Mesenchymal stem cell (in vitro differentiated cells and primary cell): ENCODE data around the gene R3HCC1L.

Experiments used
- DNase-seq: peaks from one replicate; pipeline ENCODE4 v3.0.0-alpha.2; 2013
- H2AFZ ChIP-seq: one replicate; pipeline ENCODE4 v1.6.1; 2013; ENCODE audit warnings: low read depth, mild to moderate bottlenecking, control low read depth, inconsistent platforms, low read length, moderate library complexity
- H2AK5ac ChIP-seq: 2 replicates; pipeline ENCODE4 v1.6.1; 2013; ENCODE audit warnings: low read length, moderate library complexity, mild to moderate bottlenecking, inconsistent platforms; ENCODE audit not compliant: severe bottlenecking
- H2BK120ac ChIP-seq: one replicate; pipeline ENCODE4 v1.6.1; 2013; ENCODE audit warnings: low read depth, mild to moderate bottlenecking, inconsistent platforms, low read length, moderate library complexity
- H2BK12ac ChIP-seq, 2 experiments: one replicate each; pipeline ENCODE4 v1.6.1; 2013; ENCODE audit warnings: inconsistent platforms in 2 of 2, low read length in 2 of 2, mild to moderate bottlenecking in 2 of 2, moderate library complexity in 2 of 2, control low read depth in 1 of 2
- H2BK15ac ChIP-seq: one replicate; pipeline ENCODE4 v1.6.1; 2013; ENCODE audit warnings: mild to moderate bottlenecking, low read depth, inconsistent platforms; ENCODE audit not compliant: poor library complexity, severe bottlenecking
- H2BK5ac ChIP-seq: 2 replicates; pipeline ENCODE4 v1.6.1; 2013; ENCODE audit warnings: low read depth, mild to moderate bottlenecking, low read length, control low read depth, inconsistent platforms; ENCODE audit not compliant: poor library complexity, severe bottlenecking
- H3K14ac ChIP-seq, 2 experiments: one replicate each; pipeline ENCODE4 v1.6.1; 2013; ENCODE audit warnings: inconsistent platforms in 2 of 2, low read length in 2 of 2, control low read depth in 1 of 2, mild to moderate bottlenecking in 1 of 2, moderate library complexity in 1 of 2
- H3K18ac ChIP-seq, 2 experiments: one replicate each; pipeline ENCODE4 v1.6.1; 2013; ENCODE audit warnings: inconsistent platforms in 2 of 2, low read length in 2 of 2, control low read depth in 1 of 2, low read depth in 1 of 2, mild to moderate bottlenecking in 1 of 2
- H3K23ac ChIP-seq, 2 experiments: one replicate each; pipeline ENCODE4 v1.6.1; 2013; ENCODE audit warnings: inconsistent platforms in 2 of 2, low read length in 2 of 2, mild to moderate bottlenecking in 2 of 2, moderate library complexity in 2 of 2, control low read depth in 1 of 2
- H3K27ac ChIP-seq: 2 replicates; pipeline ENCODE4 v1.5.1; 2013; ENCODE audit warnings: mild to moderate bottlenecking, moderate library complexity, low read length, control low read depth, inconsistent platforms; ENCODE audit not compliant: poor library complexity, severe bottlenecking
- H3K27me3 ChIP-seq, 2 experiments: 2 replicates each; pipeline versions ENCODE4 v1.6.1 to v1.7.0; 2013; ENCODE audit warnings: low read length in 2 of 2, mild to moderate bottlenecking in 2 of 2, moderate library complexity in 2 of 2, control low read depth in 1 of 2, inconsistent platforms in 1 of 2; ENCODE audit not compliant: control insufficient read depth in 1 of 2, insufficient read depth in 1 of 2
- H3K36me3 ChIP-seq, 2 experiments: 2 replicates each; pipeline versions ENCODE4 v1.6.1 to v1.7.0; 2013; ENCODE audit warnings: low read length in 2 of 2, control low read depth in 1 of 2, inconsistent platforms in 1 of 2, low read depth in 1 of 2, mild to moderate bottlenecking in 1 of 2; ENCODE audit not compliant: insufficient read depth in 2 of 2, control insufficient read depth in 1 of 2
- H3K4ac ChIP-seq, 2 experiments: one replicate each; pipeline ENCODE4 v1.6.1; 2013; ENCODE audit warnings: inconsistent platforms in 2 of 2, low read length in 2 of 2, mild to moderate bottlenecking in 2 of 2, moderate library complexity in 2 of 2, control low read depth in 1 of 2, low read depth in 1 of 2
- H3K4me1 ChIP-seq: 2 replicates; pipeline ENCODE4 v1.6.1; 2013; ENCODE audit warnings: low read depth, low read length, control low read depth; ENCODE audit not compliant: control insufficient read depth, insufficient read depth
- H3K4me2 ChIP-seq: 2 replicates; pipeline ENCODE4 v1.6.1; 2013; ENCODE audit warnings: low read length, mild to moderate bottlenecking, inconsistent platforms; ENCODE audit not compliant: poor library complexity, severe bottlenecking
- H3K4me3 ChIP-seq, 2 experiments: 2 replicates each; pipeline versions ENCODE4 v1.5.1 to v1.7.0; 2013; ENCODE audit warnings: low read length in 2 of 2, mild to moderate bottlenecking in 2 of 2, control low read depth in 1 of 2, low read depth in 1 of 2; ENCODE audit not compliant: insufficient read depth in 1 of 2
- H3K79me1 ChIP-seq: replicated peaks from 2 replicates; pipeline ENCODE4 v1.6.1; 2013; ENCODE audit warnings: mild to moderate bottlenecking, control low read depth, low read length, inconsistent platforms; ENCODE audit not compliant: poor library complexity, severe bottlenecking
- H3K9ac ChIP-seq: 2 replicates; pipeline ENCODE4 v1.7.0; 2013; ENCODE audit warnings: mild to moderate bottlenecking, low read length, moderate library complexity
- H3K9me3 ChIP-seq: 2 replicates; pipeline ENCODE4 v1.7.0; 2013; ENCODE audit warnings: mild to moderate bottlenecking, low read length; ENCODE audit not compliant: control insufficient read depth
- H4K8ac ChIP-seq: one replicate; pipeline ENCODE4 v1.6.1; 2013; ENCODE audit warnings: inconsistent platforms, mild to moderate bottlenecking, low read length, moderate library complexity
- H4K91ac ChIP-seq: one replicate; pipeline ENCODE4 v1.6.1; 2013; ENCODE audit warnings: mild to moderate bottlenecking, low read length, inconsistent platforms
- WGBS: methylation state at CpG from one replicate; pipeline ENCODE4 v1.1.7; 2013; ENCODE audit warnings: mixed read lengths; 5-methylcytosine and 5-hydroxymethylcytosine counted together

Gene R3HCC1L

DNA sequence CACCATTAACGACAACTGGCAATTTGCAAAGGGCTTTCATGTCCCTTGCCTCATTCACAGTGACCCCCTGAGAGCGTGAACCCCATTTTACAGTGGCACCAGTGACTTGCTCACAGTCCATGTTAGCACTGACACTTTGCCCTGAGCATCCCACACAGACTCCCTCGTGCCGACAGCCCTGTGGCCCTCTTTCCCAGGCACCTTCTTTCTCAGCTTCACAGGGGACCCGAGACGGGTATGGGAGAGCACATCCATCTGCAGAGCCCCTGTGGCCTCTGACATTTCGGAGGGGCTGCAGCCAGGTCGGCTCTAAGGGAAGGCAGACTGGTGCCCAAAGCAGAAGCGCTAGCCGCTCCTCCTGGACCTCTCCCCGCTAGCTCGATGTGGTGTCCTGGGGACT lies 122.7 kb downstream of the R3HCC1L start:
- DNase-seq = no peak
- Histone ChIP-seq H2AFZ (no peak overlapping the region), H2BK120ac (no peak overlapping the region), H2AK5ac (no peak overlapping the region), H3K14ac (no peak overlapping the region), H3K4me2 (no peak overlapping the region), H3K79me1 (no peaks in the 10 kb centered on the region), H3K4ac (no peak overlapping the region), H3K9me3 (no peaks in the 10 kb centered on the region), H3K4me1 (peaks cover 30% of the 10 kb centered on the region), H2BK5ac (no peak overlapping the region), H4K8ac (no peak overlapping the region), H4K91ac (no peak overlapping the region), H3K27ac (no peak overlapping the region), H3K23ac (no peak overlapping the region), H3K36me3 (peaks cover 61 to 73% of the 10 kb centered on the region in 2 experiments), H3K27me3 (no peaks in the 10 kb centered on the region), H2BK12ac (no peak overlapping the region), H3K4me3 (no peak overlapping the region), H3K18ac (no peak overlapping the region), H2BK15ac (no peak overlapping the region), H3K9ac (no peak overlapping the region)
- 94% methylated on average over 12 of the region's 12 CpGs for WGBS

DNA sequence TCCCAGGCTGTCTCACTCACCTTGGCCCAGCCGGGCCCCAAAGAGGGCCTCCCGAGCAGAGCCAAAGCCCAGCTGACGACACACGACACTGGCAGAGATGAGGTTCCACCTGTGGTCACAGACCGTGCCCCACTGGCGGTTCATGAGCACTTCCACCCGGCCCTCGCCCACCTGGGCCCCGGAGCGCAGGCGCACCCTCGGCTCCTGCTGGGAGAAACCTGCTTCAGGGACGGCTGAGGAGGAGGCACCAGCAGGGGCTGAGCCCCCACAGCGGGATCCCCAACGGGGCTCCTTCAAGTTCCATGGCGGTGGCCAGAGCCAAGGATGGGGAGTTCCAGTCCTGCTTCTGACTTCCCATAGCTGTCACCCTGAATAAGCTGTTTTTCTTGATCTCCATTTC lies 123.5 kb downstream of the R3HCC1L start:
- no peak overlapping the region for H3K14ac ChIP-seq
- H3K27me3 ChIP-seq = no peaks in the 10 kb centered on the region
- no peak overlapping the region for H3K23ac ChIP-seq
- H2BK120ac ChIP-seq = no peak overlapping the region
- H3K4me2 ChIP-seq = no peak overlapping the region
- H2AK5ac ChIP-seq = no peak overlapping the region
- no peak overlapping the region for H2BK12ac ChIP-seq
- no peak overlapping the region for H2AFZ ChIP-seq
- H3K4me1 ChIP-seq = peaks cover 34% of the 10 kb centered on the region
- no peak overlapping the region for H3K9ac ChIP-seq
- no peak overlapping the region for H3K27ac ChIP-seq
- WGBS = 92% methylated on average over 16 of the region's 16 CpGs
- no peak overlapping the region for H3K4me3 ChIP-seq
- H4K8ac ChIP-seq = no peak overlapping the region
- H4K91ac ChIP-seq = no peak overlapping the region
- H2BK5ac ChIP-seq = no peak overlapping the region
- H3K36me3 ChIP-seq = peaks cover 63 to 70% of the 10 kb centered on the region in 2 experiments
- no peak overlapping the region for H2BK15ac ChIP-seq
- no peak overlapping the region for H3K18ac ChIP-seq
- no peaks in the 10 kb centered on the region for H3K9me3 ChIP-seq
- no peak for DNase-seq
- H3K4ac ChIP-seq = no peak overlapping the region
- H3K79me1 ChIP-seq = no peaks in the 10 kb centered on the region

DNA sequence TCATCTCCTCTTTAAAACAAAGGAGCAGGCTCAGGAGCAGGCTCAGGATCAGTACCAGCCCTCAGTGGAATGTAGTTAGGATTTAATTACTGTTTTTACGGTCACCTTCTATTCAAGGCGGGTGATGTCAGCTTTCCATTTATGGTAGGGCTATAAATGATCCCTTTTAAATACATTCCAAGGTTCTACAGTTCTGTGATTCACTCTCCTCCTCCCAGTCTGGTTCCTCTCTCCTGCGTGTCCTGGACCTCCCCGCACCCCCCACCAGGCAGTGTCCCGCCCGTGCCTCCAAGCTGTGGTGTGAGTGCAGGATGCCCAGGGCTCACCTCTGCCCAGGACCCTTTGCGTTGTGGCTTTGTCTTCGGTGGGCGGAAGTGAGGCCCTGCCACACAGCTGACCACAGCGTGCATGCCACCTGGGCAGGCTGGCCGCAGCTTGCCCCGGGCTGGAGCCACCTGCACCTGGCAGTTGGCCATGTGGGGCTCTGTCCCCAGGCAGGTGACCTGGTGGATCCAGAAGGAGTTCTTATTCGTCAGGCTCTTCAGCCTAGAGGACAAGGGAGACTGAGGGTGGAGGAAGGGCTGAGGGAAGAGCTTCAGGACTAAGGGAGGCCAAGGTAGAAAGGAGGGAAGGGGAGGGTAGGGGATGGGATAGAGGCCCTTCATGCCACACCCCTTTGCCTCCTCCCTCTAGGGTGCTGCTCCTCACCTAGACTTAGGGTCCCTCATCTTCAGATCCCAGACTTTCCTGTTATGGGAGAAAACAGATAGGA lies 124.4 kb downstream of the R3HCC1L start:
- H4K8ac ChIP-seq = no peak overlapping the region
- no peak overlapping the region for H3K4me3 ChIP-seq
- H2BK5ac ChIP-seq = no peak overlapping the region
- H3K9ac ChIP-seq = no peak overlapping the region
- WGBS = 82% methylated on average over 13 of the region's 13 CpGs
- no peak overlapping the region for H2BK12ac ChIP-seq
- no peak overlapping the region for H3K23ac ChIP-seq
- no peaks in the 10 kb centered on the region for H3K9me3 ChIP-seq
- DNase-seq = no peak
- H3K18ac ChIP-seq = no peak overlapping the region
- no peak overlapping the region for H2AFZ ChIP-seq
- peaks cover 35% of the 10 kb centered on the region for H3K4me1 ChIP-seq
- no peak overlapping the region for H3K4ac ChIP-seq
- no peaks in the 10 kb centered on the region for H3K27me3 ChIP-seq
- no peak overlapping the region for H3K27ac ChIP-seq
- no peak overlapping the region for H4K91ac ChIP-seq
- H3K4me2 ChIP-seq = no peak overlapping the region
- H2BK15ac ChIP-seq = peak overlapping the region; percentile 4
- peaks cover 57 to 65% of the 10 kb centered on the region in 2 experiments for H3K36me3 ChIP-seq
- H3K14ac ChIP-seq = peak overlapping the region in 1 of 2 experiments; percentile 30
- H2AK5ac ChIP-seq = peak overlapping the region; percentile 3
- no peak overlapping the region for H2BK120ac ChIP-seq
- peaks cover 2% of the 10 kb centered on the region for H3K79me1 ChIP-seq

DNA sequence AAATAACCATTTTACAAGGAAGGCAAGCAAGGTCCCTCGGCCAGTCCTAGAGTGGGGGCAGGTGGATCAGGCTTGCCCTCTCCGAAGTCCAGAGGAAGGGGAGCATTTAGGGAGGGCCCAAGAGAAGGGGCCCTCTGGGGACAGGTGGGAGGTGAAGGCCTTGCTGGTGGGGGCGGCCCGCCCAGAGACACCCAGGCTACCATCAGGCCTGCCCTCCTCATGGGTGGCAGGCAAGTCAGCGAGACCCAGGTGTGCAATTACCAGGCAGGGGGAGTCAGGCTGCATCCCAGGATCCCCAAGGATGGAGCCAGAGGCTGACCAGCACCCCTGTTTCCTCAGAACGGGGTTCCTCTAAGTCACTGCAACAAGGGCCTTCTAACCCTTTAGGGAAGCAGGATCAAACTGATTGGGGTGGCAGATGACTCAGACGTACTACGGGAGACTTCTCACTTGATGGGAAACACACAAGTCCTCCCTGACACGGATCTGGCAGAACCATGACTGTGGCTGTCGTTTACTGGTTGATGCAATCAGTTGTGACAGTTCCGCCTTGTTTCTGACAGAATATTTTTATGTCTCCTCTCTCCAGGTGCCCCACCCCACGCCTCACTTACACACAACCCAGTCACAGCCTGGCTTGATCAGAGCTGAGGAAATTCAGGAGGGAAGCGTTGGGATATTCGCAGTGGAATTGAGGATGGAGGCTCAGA lies 125.3 kb downstream of the R3HCC1L start:
- H2AFZ ChIP-seq = no peak overlapping the region
- no peak overlapping the region for H3K4me2 ChIP-seq
- H3K14ac ChIP-seq = peak overlapping the region in 1 of 2 experiments; percentile 4
- peak overlapping the region in 1 of 2 experiments; percentile 28 for H2BK12ac ChIP-seq
- H3K9me3 ChIP-seq = no peaks in the 10 kb centered on the region
- WGBS = 72% methylated on average over 13 of the region's 14 CpGs
- H3K4me3 ChIP-seq = no peak overlapping the region
- no peaks in the 10 kb centered on the region for H3K27me3 ChIP-seq
- peaks cover 6% of the 10 kb centered on the region for H3K79me1 ChIP-seq
- H4K8ac ChIP-seq = no peak overlapping the region
- no peak overlapping the region for H2BK15ac ChIP-seq
- H3K4ac ChIP-seq = no peak overlapping the region
- H2BK5ac ChIP-seq = no peak overlapping the region
- no peak overlapping the region for H3K9ac ChIP-seq
- peaks cover 34% of the 10 kb centered on the region for H3K4me1 ChIP-seq
- H2BK120ac ChIP-seq = no peak overlapping the region
- H4K91ac ChIP-seq = no peak overlapping the region
- H3K27ac ChIP-seq = no peak overlapping the region
- no peak overlapping the region for H3K18ac ChIP-seq
- no peak overlapping the region for H3K23ac ChIP-seq
- peaks cover 59 to 67% of the 10 kb centered on the region in 2 experiments for H3K36me3 ChIP-seq
- peak; percentile 61 for DNase-seq
- H2AK5ac ChIP-seq = no peak overlapping the region
